Stimulated activated CD4-positive, alpha-beta T cell treated with anti-CD3 and anti-CD28 coated beads, Interleukin-15, amount 100 ng/mL, for 48 hours (primary cell): ENCODE data around the gene SUPT3H.
"Not testable (repeated sequence)": the region's sequence is repeated elsewhere in the genome, so short reads cannot be mapped to it uniquely, and the experiment has no call there.

ENCODE experiments used
- DNase-seq, 2 donors: peaks; one replicate each; pipeline ENCODE4 v3.0.0-alpha.2; 2020; ENCODE audit warnings: low read depth in 2 of 2

Gene SUPT3H

GRCh38 chr6:45323656-45324224 lies 54.0 kb downstream of the SUPT3H start:
- no peak for DNase-seq

- no peak for DNase-seq
Measured at GRCh38 chr6:45320349-45320748, 57.4 kb downstream of the SUPT3H start.

- DNase-seq: no peak
Measured at GRCh38 chr6:45314146-45314545, 63.6 kb downstream of the SUPT3H start.

GRCh38 chr6:45310118-45310788 lies 67.5 kb downstream of the SUPT3H start:
- DNase-seq: no peak

GRCh38 chr6:45305546-45305945 lies 72.2 kb downstream of the SUPT3H start:
- DNase-seq: no peak

GRCh38 chr6:45302832-45303231 lies 74.9 kb downstream of the SUPT3H start:
- no peak for DNase-seq

- no peak for DNase-seq
Measured at GRCh38 chr6:45301348-45302142, 76.2 kb downstream of the SUPT3H start.

- no peak for DNase-seq
Measured at GRCh38 chr6:45300736-45301135, 77.0 kb downstream of the SUPT3H start.

GRCh38 chr6:45299096-45299581 lies 78.6 kb downstream of the SUPT3H start:
- DNase-seq: no peak

- DNase-seq: no peak
Measured at GRCh38 chr6:45297320-45297719, 80.4 kb downstream of the SUPT3H start.

- not testable (repeated sequence) for DNase-seq
Measured at GRCh38 chr6:45294065-45294701, 83.6 kb downstream of the SUPT3H start.

GRCh38 chr6:45293306-45293705 lies 84.4 kb downstream of the SUPT3H start:
- no peak for DNase-seq

- DNase-seq: no peak
Measured at GRCh38 chr6:45289751-45290514, 87.8 kb downstream of the SUPT3H start.

- not testable (repeated sequence) for DNase-seq
Measured at GRCh38 chr6:45286707-45287106, 91.0 kb downstream of the SUPT3H start.

- no peak for DNase-seq
Measured at GRCh38 chr6:45278367-45278766, 99.4 kb downstream of the SUPT3H start.

GRCh38 chr6:45277741-45278140 lies 100.0 kb downstream of the SUPT3H start:
- DNase-seq: not testable (repeated sequence)

GRCh38 chr6:45275358-45275757 lies 102.4 kb downstream of the SUPT3H start:
- DNase-seq: no peak

GRCh38 chr6:45272626-45273025 lies 105.1 kb downstream of the SUPT3H start:
- no peak for DNase-seq

- DNase-seq: no peak
Measured at GRCh38 chr6:45265246-45265645, 112.5 kb downstream of the SUPT3H start.

GRCh38 chr6:45260696-45261095 lies 117.0 kb downstream of the SUPT3H start:
- no peak for DNase-seq
